HG03378 (cell line): ENCODE results near the gene CD84.
"Not testable (repeated sequence)": the region's sequence is repeated elsewhere in the genome, so short reads cannot be mapped to it uniquely, and the experiment has no call there.

Experiments
- ATAC-seq: cut with Tn5 transposase; IDR thresholded peaks from one replicate; pipeline ENCODE4 v1.9.1; 2021; ENCODE audit warnings: mild to moderate bottlenecking, moderate library complexity; ENCODE audit not compliant: unreplicated experiment

The CD84 gene

DNA sequence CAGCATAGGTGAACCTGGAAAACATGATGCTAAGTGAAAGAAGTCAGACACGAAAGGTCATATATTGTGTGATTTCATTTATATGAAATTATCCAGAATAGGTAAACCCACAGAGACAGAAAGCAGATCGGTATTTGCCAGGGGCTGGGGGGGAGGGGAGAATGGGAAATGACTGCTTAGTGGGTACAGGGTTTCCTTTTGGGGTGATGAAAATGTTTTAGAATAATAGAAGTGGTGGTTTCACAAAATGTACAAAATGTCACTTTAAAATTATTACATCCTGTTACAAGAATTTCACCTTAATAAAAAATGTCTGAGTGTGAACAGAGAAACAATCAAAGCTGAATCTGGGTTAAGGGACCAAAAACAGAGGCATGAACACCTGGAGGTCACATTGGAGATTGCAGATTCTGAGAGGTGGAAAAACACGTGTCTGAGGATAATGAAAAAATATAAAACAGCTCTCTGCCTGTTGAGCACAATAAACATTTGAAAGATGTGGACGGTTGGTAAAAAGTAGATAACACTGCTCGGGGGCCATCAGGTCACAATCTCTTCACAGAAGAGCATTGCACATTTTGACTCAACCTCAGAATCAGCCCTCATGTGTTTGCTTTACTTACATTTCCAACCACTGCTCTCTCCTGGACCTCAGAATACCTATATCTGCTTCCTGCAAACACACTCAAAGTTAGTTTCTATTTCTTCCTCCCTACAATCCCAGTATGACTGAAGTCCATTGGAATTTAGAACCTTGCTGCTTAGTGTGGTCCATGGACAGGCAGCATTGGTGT, 59.5 kb downstream of the CD84 start:
- ATAC-seq, result peak; percentile 53

DNA sequence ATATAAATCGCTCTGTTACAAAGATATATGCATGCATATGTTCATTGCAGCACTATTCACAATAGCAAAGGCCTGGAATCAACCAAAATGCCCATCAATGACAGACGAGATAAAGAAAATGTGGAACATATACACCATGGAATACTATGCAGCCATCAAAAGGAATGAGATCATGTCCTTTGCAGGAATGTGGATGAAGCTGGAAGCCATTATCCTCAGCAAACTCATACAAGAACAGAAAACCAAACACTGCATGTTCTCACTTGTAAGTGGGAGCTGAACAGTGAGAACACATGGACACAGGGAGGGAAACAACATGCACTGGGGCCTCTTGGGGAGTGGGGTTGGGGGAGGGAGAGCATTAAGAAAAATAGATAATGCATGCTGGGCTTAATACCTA, 61.8 kb downstream of the CD84 start:
- ATAC-seq, result not testable (repeated sequence)

- ATAC-seq, result not testable (repeated sequence)
Measured at GRCh38 chr1:160515908-160516307, 63.4 kb downstream of the CD84 start.

DNA sequence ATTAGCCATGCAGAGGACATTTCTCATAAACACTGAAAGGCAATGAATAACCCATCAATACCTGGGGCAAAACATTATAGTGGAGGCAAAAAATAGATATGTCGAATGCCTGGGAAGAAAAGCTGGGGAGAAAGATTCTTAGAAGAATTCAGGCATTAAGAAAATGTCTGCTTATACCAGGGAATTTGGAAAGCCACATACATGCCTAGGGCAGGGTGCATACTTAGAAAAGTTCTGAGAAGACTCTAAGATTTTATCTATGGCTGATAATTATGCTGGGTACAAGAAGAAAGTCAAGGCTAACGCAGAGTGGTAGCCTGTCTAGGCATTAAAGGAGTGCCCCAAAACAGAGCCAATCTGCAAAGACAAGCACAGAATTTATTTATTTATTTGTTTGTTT, 74.6 kb downstream of the CD84 start:
- ATAC-seq, result no peak

GRCh38 chr1:160503087-160503486, 76.2 kb downstream of the CD84 start:
- ATAC-seq, result no peak

DNA sequence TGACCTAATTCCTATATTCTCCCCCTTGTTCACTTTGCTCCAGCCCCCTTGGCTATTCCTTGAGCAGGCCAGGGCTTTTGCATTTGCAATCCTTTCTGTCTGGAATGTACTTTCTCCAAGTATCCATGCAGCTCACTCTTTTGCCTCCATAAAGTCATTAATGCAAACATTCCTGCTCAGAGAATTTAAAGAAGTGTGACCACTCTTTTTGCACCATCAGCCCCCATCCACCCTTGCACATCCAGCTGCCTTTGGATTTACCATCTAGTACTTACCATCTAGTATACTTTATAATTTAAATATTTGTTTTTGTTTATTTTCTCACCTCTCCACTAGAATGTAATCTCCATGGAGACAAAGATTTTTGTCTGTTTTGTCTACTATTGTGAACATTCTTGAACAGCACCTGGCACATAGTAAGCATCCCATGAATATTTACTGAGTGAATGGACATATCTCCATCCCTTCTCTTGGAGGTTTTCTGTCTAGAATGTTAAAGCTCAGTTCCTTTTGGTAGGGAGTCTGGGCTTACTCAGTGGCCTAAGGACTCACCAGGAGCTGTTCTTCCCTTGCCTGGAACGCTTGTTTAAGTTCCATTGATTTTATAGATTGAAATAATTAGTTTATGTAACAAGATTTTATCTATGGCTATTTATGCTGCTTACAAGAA, 78.8 kb downstream of the CD84 start:
- no peak for ATAC-seq

DNA sequence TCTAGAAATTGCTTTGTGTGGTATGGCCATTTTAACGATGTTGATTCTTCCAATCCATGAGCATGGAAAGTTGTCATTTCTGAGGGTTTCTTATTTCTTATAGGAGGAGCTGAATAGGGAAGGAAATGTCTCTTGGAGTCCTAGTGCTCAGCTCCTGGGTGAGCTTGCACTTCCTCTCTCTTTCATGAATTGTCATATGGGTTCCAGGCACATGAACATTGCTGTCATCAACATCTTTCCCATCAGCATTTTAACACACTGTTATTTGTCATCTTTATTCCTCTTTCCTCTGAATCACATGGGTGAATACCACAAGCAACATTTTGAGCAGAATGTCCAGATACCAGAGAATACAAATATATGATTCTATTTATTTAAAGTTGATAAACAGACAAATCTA, 79.7 kb downstream of the CD84 start:
- ATAC-seq, result no peak

DNA sequence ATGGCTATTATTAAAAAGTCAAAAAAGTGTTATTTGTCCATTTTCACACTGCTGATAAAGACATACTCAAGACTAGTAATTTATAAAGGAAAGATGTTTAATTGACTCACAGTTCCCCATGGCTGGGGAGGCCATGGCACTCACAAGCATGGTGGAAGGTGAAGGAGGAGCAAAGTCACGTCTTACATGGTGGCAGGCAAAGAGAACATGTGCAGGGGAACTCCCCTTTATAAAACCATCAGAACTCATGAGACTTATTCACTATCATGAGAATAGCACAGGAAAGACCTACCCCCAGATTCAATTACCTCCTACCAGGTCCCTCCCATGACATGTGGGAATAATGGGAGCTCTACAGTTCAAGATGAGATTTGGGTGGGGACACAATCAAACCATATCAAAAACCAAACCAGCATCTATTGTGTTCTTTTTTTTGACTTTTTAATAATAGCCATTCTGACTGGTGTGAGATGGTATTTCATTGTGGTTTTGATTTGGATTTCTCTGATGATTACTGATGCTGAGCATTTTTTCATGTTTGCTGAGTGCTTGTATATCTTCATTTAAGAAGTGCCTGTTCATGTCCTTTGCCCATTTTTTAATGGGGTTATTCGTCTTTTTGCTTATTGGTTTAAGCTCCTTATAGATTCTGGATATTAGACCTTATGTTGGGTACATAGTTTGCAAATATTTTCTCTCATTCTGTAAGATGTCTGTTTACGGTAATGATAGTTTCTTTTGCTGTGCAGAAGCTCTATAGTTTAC, 80.8 kb downstream of the CD84 start:
- not testable (repeated sequence) for ATAC-seq

DNA sequence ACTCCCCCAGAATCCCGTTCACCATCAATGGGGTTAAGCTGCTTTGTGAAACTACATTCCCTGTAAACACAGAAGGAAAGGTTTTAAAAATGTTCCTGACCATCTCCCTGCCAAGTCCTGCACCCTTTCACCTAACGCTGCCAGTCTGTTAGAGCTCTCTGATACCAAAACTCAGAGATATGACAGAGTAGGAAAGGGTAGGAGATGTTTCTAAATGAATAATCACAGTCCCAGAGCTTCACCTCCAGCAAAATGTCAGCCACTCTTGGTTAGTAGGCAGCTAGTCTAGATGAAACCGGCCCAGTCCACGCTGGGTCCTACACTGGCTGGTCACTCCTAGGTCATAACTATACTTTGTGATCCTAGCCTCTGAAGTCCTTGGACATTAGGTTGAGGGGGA, 83.0 kb downstream of the CD84 start:
- ATAC-seq, result no peak

- ATAC-seq, result no peak
Measured at GRCh38 chr1:160494620-160495019, 84.7 kb downstream of the CD84 start.

- ATAC-seq, result no peak
Measured at GRCh38 chr1:160492617-160493016, 86.7 kb downstream of the CD84 start.

GRCh38 chr1:160491981-160492380, 87.3 kb downstream of the CD84 start:
- ATAC-seq, result no peak
